Stimulated activated CD4-positive, alpha-beta T cell treated with anti-CD3 and anti-CD28 coated beads, Interleukin-1b, Interleukin-23, amount 100 ng/mL, for 4 hours (primary cell): ENCODE measurements around the gene SLAIN1.

Source experiments
- DNase-seq, 2 donors: peaks; one replicate each; pipeline ENCODE4 v3.0.0-alpha.2; 2020; ENCODE audit warnings: low read depth in 2 of 2

The SLAIN1 gene

GRCh38 chr13:77751513-77752456, 54.3 kb downstream of the SLAIN1 start:
- peak in 1 of 2 donors; percentile 35 for DNase-seq

DNA sequence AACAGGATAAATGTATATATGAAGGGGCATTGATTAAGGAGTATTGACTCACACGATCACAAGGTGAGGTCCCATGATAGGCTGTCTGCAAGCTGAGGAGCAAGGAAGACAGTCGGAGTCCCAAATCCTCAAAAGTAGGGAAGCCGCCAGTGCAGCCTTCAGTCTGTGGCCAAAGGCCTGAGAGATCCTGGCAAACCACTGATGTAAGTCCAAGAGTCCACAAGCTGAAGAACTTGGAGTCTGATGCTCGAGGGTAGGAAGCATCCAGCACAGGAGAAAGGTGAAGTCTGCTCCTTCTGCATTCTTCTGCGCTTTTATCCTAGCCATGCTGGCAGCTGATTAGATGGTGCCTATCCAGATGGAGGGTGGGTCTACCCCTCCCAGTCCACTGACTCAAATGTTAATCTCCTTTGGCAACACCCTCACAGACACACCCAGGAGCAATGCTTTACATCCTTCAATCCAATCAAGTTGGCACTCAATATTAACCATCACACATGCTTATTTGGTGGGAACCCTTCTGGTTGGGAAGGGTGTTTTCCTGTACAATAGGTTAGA, 55.1 kb downstream of the SLAIN1 start:
- no peak for DNase-seq

DNA sequence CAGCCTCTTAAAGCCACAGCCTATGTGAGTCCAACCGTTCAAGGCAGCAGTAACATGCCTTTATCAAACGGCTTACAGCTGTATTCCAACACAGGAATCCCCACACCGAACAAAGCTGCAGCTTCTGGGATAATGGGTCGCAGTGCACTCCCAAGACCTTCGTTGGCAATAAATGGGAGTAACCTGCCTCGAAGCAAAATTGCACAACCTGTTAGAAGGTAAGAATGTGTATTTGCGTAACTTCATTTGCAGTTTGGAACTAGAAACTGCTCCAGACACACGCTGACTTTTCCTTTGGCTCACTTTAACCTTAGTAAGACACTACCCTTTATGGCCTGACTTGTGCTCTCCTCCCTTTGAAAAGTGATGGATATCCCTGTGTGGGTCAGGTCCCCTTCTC, 63.4 kb downstream of the SLAIN1 start:
- no peak for DNase-seq

GRCh38 chr13:77767413-77767812, 69.9 kb downstream of the SLAIN1 start:
- DNase-seq, result no peak

DNA sequence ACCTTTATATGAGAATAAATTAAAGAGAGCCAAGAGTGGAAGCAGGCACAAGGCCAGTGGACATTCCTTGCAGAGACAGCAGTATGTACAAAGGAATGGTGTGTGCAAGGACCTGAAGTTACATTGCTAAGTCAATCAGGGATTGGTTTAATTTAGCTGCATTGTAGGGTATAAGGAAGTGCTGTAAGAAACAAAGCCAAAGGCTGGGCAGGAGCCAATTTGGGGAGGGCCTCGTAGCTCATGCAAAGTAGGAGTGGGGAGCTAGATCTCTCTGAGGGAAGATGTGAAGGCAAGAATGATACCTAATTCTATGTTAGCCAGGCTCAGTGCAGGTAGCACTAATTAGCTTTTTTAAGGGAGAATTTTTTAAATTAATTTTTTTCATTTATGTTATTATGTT, 76.7 kb downstream of the SLAIN1 start:
- no peak for DNase-seq

- no peak for DNase-seq
These were observed 79.2 kb downstream of the SLAIN1 start for GRCh38 chr13:77776704-77777103.

GRCh38 chr13:77779552-77780272, 82.2 kb downstream of the SLAIN1 start:
- DNase-seq, result no peak

- DNase-seq, result no peak
These were observed 84.3 kb downstream of the SLAIN1 start for GRCh38 chr13:77781808-77782207.

- DNase-seq, result no peak
These were observed 87.0 kb downstream of the SLAIN1 start for GRCh38 chr13:77784515-77784914.

- DNase-seq, result no peak
These were observed 89.3 kb downstream of the SLAIN1 start for GRCh38 chr13:77786695-77787287.

- no peak for DNase-seq
These were observed 91.9 kb downstream of the SLAIN1 start for GRCh38 chr13:77789376-77789775.

GRCh38 chr13:77800219-77800618, 102.7 kb downstream of the SLAIN1 start:
- DNase-seq, result no peak

GRCh38 chr13:77806518-77806917, 109.0 kb downstream of the SLAIN1 start:
- no peak for DNase-seq

DNA sequence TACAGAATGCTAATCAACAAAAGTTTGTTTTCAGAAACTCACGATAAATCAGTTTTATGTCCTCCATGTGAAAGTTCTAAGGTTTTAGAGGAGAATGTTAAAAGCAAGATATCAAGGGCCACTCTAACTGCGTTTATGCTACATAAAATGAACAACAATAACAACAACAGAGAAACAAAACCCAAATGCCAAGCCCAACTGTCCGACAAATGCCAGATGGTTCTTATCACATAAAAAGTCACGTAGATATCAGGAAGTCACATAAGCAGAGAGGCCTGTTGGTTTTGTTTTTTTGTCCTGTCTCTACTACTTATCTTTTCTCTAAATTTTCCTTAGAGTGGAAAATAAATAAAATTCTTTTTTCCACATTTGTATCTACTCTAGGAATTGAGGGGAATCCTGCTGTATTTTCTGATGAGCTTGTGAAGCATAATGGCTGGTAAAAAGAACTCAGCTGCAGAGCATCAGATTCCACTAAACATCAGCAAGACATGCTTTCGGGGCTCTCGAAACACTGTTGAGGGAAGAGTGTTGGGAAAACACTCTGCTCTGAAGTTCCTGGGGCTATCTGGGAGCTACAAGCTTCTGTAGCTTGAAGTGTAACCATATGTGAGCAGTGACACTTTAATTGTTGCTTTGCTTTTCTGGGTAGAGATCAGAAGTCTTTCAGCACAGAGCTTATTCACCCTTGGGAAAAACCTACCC, 110.1 kb downstream of the SLAIN1 start:
- no peak for DNase-seq

DNA sequence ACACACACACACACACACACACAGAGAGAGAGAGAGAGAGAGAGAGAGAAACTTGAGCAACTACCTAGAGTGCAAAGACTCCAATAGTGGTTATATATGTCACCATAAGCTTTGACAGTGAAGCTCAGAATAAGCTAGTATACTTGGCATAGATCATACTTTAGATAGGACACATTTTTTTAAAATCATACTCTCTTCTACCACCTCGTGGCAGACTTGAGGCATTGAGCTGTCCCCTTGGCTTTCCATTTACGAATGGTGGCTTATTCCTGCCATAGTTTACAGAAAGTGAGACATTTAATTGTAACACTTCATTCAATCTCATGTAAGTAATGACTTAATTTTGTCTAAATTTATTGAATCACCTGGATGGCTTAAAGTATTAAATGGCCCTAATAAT, 112.9 kb downstream of the SLAIN1 start:
- no peak for DNase-seq

DNA sequence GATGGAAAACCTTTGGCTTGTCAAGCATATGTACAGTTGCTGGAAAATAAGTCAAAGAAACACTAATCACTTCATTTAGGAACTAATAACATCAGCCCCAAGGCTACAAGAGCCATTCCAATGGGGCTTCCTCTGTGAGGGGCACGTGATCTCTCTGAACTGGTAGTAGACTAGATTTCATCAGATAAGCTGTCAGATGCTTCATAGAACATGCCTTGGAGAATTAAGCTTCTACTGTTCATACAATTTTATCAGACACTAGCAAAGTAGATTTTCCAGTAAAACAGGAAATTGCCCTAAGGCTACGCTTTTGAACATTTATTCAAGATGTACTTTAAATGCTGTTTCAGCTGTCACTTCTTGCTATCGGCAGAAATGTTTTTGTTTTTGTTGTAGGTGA, 113.4 kb downstream of the SLAIN1 start:
- DNase-seq, result no peak

DNA sequence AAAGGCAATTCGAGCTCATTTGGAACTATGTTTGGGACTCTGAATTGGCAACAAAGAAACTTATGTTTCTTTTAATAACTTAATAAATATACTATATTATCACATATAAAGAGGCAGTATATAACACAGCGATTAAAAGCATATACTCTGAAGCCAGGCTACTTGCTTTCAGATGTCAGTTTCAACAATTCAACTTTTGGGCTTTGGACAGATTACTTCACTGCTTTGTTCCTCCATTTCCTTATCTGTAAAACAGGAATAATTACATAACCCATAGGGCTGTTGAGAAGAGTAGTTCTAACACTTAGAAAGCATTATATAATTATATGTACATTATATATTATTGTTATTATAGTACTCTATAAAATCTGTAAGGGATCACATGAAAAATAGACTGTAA, 113.9 kb downstream of the SLAIN1 start:
- DNase-seq, result no peak

- no peak for DNase-seq
These were observed 114.5 kb downstream of the SLAIN1 start for GRCh38 chr13:77811981-77812380.
